T47D (cell line): ENCODE measurements around the gene CTBP2.

Experiments
- DNase-seq, 2 experiments: peaks; one replicate each; pipeline versions ENCODE4 v3.0.0 to v3.0.0-alpha.2; 2011 to 2012; ENCODE audit warnings: low read depth in 1 of 2, low spot score in 1 of 2
- JUND ChIP-seq: IDR thresholded peaks from 2 replicates; pipeline ENCODE4 v1.6.1; 2012; ENCODE audit warnings: low read depth
- in situ Hi-C: cut with HindIII; loops from 2 replicates; pipeline ENCODE4 v1.10.0; 2016; ENCODE audit warnings: low sequenced_read_pairs, low pct_unique_long_range_greater_than_20kb

CTBP2 gene

DNA sequence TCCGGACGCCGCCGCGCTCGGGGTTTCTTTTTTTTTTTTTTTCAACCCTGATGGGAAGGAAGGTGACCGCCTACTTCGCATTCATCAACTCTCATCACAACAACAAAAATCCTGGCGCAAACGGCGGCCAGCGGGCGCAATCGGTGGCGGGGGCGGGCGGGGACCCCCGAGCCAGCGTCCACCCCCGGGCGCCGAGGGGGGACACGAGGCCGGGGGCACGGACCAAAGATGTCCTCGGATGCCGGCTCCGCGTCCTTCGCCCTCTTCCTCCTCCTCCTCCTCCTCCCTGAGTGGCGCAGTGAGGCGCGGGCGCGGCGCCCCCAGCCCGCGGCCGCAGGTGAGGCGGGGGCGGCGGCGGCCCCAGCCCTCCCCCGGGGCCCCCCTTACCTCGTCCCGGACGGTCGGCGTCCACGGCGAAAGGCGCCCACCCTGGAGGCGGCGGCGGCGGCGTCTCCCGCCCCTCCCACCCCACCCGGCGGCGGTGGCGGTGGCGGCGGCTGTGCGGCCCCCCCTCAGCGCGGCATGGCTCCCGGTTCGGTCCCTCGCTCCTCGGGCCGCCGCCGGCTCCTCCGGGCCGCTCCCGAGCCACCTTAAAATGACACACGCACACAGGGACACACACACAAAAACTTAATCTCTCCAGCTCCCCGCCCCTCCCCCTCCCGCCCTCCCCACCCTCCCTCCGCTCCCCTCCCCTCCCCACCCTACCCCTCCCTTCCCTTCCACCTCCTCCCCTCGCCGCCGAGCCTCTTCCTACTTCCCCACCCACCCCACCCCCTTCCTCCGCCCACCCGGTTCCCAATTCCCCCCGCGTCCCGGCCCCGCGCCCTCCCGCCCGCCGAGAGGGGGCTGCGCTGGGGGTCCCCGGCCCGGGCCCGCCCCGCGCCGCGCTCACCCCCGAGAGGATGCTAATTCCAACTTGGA lies at the start of gene CTBP2:
CTBP2 (minus strand) TSS at position 632 of the 924 bp plus-strand sequence.
- in situ Hi-C loops = no loop called here
- TF ChIP-seq JUND = no peak
- peak; percentile 46 to 75 for DNase-seq

DNA sequence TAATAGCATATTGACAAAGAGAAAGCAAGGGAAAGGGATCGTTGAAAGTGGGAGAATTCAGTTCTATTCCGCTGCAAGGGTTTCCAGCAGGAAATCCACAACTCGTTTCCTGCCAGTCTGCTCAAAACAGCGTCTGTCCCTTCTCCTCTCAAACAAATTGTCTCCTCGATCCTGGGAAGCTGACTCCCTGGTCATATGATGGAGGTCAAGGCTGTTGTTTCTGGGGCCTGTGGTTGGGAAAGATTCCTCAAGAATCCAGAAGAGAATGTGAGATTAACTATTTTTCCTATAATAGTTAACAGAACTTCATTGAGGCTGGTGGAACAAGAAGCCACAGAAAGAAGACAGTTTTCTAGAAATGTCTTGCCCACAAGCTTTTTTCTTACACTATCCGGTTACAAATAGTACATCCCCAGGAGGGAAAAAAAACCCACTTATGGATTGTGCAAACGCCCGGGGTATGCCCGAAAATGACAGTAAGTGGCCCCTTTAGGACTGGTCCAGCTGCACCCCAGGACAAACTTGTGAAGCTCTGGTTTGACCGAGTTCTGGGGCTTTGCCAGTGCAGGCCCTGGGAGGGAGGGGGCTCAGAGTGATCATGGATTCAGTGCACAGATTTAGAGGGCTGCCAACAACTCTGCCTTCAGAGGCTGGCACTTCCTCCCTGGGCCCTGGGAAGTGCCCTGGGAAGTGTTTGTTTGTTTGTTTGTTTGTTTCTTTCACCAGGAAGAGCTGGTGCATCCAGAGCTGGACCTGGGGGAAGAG lies 49.4 kb upstream of the CTBP2 start:
- DNase-seq = no peak
- no peak for TF ChIP-seq JUND
- in situ Hi-C loops = no loop called here

DNA sequence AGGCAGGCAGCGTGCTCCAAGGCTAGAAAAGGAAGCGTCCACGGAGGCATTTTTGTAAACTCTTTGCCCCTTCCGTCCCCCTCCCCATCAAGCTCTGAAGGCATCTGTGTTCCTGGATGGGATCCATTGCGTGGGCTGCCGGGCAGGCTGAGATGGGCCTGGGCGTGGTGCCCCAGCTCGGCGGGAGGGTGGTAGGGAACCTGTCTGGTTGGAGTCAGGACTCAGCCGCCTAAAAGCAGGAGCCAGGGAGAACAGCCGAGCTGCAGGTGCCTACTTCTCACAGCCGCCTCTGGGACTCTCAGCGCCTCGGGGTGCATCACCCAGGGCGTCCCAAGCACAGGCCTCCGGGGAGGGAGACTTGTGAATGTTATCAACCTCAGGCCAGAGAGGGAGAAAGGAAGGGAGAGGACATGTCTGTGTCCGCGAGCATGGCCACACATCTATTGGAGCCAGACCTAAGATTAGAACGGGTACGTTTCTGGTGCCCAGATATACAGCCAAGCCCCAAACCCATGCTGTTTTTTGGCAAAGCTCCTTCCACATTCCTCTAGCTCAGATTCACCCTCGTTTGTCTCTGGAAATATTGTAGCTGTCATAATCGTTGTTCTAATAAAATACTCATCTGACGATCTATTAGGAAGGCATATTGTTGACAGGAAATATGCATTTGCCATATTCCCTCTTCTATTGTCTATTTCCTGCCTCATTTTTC lies 48.6 kb upstream of the CTBP2 start:
- TF ChIP-seq JUND = no peak
- no peak for DNase-seq
- in situ Hi-C loops = no loop called here

DNA sequence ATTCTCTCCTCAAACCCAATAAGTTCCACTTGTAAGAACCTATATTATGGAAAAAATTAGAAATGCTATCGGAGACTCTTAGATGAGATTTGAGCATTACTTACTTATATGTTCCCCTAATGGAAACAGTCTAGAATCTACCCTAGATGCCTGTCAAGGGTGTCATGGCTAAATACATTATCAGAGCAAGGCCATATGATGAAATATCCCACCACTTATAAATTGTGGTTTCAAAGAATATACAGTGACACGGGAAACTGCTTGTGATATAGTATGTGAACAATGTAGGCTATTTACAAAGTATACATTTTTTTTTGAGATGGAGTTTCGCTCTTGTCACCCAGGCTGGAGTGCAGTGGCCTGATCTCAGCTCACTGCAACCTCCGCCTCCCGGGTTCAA lies 46.3 kb upstream of the CTBP2 start:
- in situ Hi-C loops = no loop called here
- no peak for DNase-seq
- no peak for TF ChIP-seq JUND

DNA sequence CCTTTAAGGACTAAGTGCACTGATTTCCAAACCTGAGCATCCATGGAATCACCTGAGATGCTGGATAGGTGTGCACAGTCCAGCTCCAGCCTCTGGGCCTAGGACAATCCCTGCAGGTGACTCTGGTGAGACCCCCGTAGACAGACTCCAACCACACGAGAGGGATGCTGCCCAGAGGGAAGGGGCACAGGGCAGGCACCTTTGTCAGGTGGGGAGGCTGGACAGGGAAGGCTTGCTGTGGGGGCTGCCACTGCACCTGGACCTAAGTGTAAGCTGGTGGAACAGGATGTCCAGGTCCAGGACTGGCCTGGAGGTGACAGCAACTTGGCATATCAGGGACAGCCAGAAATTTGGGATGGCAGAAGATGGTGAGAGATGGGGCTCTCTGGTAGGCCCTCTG lies 45.1 kb upstream of the CTBP2 start:
- TF ChIP-seq JUND = no peak
- in situ Hi-C loops = no loop called here
- DNase-seq = no peak

DNA sequence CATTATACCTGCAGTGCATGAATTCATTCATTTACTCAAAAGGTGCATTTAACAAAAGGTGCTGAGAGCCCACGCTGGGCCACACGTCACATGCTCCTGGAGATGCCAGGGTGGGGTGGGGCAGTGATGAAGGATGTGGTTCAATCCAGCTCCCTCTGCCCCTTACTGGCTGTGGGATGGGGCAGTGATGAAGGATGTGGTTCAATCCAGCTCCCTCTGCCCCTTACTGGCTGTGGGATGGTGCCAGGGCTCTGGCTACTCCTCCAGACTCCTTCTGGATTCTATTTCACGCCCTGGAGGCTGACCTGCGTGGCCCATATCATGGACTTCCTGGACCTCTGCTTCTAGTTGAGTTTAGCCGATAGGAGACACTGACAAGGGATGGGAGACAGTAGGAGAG lies 44.0 kb upstream of the CTBP2 start:
- no peak for TF ChIP-seq JUND
- in situ Hi-C loops = no loop called here

DNA sequence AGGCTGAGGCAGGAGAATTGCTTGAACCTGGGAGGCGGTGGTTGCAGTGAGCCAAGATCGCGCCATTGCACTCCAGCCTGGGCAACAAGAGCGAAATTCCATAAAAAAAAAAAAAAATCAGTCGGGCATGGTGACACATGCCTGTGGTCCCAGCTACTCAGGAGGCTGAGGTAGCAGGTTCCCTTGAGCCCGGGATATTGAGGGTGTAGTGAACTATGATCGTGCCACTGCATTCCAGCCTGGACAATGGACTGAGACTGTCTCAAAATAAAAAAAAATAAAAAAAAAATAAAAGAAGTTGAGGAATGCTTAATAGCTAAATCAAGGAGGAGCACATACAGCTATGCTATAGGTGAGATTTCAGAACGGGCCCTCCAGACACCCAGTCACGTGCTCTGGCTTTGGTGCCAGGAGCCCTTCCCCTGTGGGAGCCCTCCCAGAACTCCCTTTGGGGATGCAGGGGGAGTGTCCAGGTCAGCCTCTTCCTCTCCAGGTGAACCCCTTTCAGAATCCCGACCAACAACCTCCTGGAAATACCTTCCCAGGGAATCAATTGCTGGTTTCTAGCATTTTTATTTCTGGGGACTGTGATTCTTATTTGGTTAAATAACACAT lies 42.9 kb upstream of the CTBP2 start:
- no peak for DNase-seq
- TF ChIP-seq JUND = no peak
- in situ Hi-C loops = no loop called here

More for the DNA sequence above, 44.0 kb upstream of the CTBP2 start:
- no peak for DNase-seq

DNA sequence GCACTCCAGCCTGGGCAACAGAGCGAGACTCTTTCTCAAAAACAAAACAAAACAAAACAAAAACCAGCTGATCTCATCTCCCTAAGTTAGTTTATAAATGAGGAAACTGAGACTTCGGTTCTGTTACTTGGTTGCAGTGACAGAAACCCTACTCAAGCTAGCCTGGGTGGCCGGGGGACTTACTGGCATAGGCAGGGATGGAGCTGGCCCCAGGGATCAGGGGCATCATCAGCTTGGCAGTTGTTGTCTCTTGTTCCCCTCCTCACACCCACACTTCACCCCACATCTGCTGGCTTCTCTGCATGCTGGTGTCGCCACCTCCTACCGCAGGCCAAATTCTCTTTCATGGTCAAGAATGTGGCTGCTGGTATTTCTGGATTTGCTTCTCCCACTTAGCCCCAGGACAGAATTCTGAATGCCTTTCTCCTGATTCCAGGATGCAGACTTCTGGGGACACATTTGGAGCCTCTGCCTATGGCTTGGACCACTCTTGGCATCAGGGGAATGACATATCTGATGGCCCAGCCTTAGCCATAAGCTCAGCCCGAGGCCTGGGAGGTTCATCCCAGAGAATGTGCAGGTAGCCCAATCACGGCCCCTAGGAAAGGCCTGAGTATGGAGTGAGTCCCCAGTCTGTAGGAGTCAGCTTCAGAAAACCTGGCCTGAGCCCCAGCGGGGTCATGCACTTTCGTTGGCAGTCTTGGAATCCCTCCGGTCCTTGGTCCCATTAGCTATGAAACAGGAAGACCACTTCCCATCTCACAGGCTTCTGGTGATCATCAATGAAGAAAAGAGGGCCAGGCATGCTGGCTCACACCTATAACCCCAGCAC lies 41.6 kb upstream of the CTBP2 start:
- in situ Hi-C loops = no loop called here
- DNase-seq = peak in 1 of 2 experiments; percentile 75
- no peak for TF ChIP-seq JUND

DNA sequence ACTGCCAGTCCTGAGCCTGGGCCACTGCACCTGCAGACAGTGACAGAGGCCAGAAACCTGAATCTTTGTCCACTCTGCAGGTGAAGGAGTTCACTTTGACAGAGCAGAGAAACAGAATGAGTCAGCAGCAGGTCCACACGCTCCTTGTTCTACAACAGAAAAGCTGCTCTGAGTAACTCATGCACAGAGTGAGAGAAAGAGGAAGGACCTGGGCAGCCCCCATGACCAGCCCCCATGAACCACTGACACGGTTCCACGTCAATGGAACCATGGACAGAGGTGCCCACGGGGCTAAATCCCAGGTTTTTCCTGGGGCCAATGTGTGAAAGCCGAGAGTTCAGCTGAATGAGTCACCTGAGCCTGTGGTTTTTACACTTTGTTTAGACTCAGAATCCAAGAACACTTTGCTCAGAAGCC lies 40.8 kb upstream of the CTBP2 start:
- no peak for TF ChIP-seq JUND
- in situ Hi-C loops = no loop called here
- peak in 1 of 2 experiments; percentile 45 for DNase-seq

DNA sequence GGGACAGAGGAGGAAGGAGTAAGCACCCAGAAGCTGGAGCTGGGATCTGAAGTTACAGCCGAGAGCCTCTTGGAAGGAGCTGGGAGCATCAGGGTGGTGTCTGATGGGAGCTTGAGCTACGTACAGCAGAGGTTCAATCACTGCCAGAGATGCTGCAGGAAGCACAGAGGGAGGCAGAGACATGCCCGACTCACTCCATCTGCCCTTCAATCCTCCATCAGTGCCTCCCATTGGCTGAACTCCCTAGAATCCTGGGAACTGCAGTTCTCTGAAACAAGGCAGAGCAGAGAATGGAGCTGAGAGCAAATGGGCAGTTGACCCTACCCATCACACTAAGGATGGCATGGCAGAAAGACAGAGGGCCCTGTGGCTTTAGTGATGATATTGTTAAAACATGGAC lies 40.0 kb upstream of the CTBP2 start:
- TF ChIP-seq JUND = no peak
- in situ Hi-C loops = no loop called here
- no peak for DNase-seq

DNA sequence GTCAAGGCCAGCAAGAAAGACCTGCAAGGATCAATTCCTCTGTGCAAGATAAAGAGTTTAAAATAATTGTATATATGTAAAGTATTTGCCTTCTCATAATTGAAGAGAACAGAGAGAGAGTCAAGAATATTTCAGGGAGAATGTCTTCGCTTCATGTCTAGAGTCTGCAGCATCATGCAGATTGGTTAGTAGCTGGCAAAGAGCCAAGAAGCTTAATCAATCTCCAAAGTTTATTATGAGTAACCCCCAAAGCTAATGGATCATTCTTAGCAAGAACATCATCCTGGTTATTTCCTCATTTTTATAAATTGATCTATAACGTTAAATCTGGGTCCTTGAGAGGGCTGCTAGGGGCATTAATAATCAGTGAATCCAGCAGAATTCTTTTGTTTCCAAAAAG lies 38.9 kb upstream of the CTBP2 start:
- no peak for DNase-seq
- in situ Hi-C loops = no loop called here
- no peak for TF ChIP-seq JUND
